ENCODE results near the gene PDE7B. TPM values are rescaled to one million over a fixed set of nuclear protein-coding genes. Genes with fewer than 3 reads are reported as not detected.

The PDE7B gene
- total and polyA plus RNA-seq, 4 donors, result 0.75 to 5.2 (median 1.3) TPM

- DNase-seq (ENCODE audit: low spot score), result no peak
- Histone ChIP-seq H3K36me3 (ENCODE audit: control insufficient read depth in 4 of 4, insufficient read depth in 3 of 4, low read depth in 1 of 4, low read length in 3 of 4) (no peaks in the 10 kb centered on the region), H3K27ac (ENCODE audit: low read depth in 1 of 2, low read length in 2 of 2) (no peak overlapping the region), H3K4me3 (ENCODE audit: low read depth in 1 of 3, low read length in 3 of 3) (no peak overlapping the region), H3K27me3 (ENCODE audit: control insufficient read depth in 4 of 4, insufficient read depth in 4 of 4, low read length in 3 of 4) (no peaks in the 10 kb centered on the region), H3K4me1 (ENCODE audit: control insufficient read depth in 4 of 4, insufficient read depth in 4 of 4, low read length in 3 of 4) (no peaks in the 10 kb centered on the region), H3K9ac (ENCODE audit: low read depth in 1 of 2, low read length in 2 of 2) (no peak overlapping the region), H3K9me3 (ENCODE audit: control insufficient read depth in 4 of 4, low read length in 3 of 4) (no peaks in the 10 kb centered on the region)
- no peak for TF ChIP-seq SP1 (IDR thresholded peaks at IDR 0.05)
- TF ChIP-seq REST (IDR thresholded peaks at IDR 0.05), result no peak
- no peak for TF ChIP-seq NR2F2 (IDR thresholded peaks at IDR 0.05)
- no peak for TF ChIP-seq FOXA1 (IDR thresholded peaks at IDR 0.05)
- no peak for TF ChIP-seq GABPA (IDR thresholded peaks at IDR 0.05 in 1 of 2, conservative IDR thresholded peaks at IDR 0.05 in 1 of 2)
- no peak for TF ChIP-seq FOXA2 (IDR thresholded peaks at IDR 0.05)
- no peak for TF ChIP-seq RAD21 (IDR thresholded peaks at IDR 0.05)
- no peak for TF ChIP-seq ATF3 (IDR thresholded peaks at IDR 0.05)
- TF ChIP-seq EGR1 (IDR thresholded peaks at IDR 0.05; ENCODE audit: low read depth in 2 of 2), result no peak
- TF ChIP-seq YY1 (IDR thresholded peaks at IDR 0.05), result no peak
- no peak for TF ChIP-seq HNF4A (conservative IDR thresholded peaks at IDR 0.05)
- no peak for TF ChIP-seq TAF1 (conservative IDR thresholded peaks at IDR 0.05)
- TF ChIP-seq RXRA (IDR thresholded peaks at IDR 0.05), result no peak
- no peak for TF ChIP-seq JUND (IDR thresholded peaks at IDR 0.05)
- TF ChIP-seq HNF4G (IDR thresholded peaks at IDR 0.05), result no peak
- no peak for TF ChIP-seq CTCF (IDR thresholded peaks at IDR 0.05; ENCODE audit: low read depth, low read length, missing input control)
- TF ChIP-seq MAX (IDR thresholded peaks at IDR 0.05), result no peak
- no peak for TF ChIP-seq ZBTB33 (IDR thresholded peaks at IDR 0.05)
- 92% methylated on average over 3 of the region's 3 CpGs for WGBS
Observed at GRCh38 chr6:136030131-136030530, 178.6 kb downstream of the PDE7B start.
